HG03469 (cell line): ENCODE measurements around the gene CHD1L.
"Not testable (repeated sequence)": the region's sequence is repeated elsewhere in the genome, so short reads cannot be mapped to it uniquely, and the experiment has no call there.

ENCODE experiments used
- ATAC-seq: cut with Tn5 transposase; IDR thresholded peaks from one replicate; pipeline ENCODE4 v1.9.1; 2021; ENCODE audit warnings: mild to moderate bottlenecking, moderate library complexity, moderate number of reproducible peaks; ENCODE audit not compliant: unreplicated experiment

CHD1L gene

DNA sequence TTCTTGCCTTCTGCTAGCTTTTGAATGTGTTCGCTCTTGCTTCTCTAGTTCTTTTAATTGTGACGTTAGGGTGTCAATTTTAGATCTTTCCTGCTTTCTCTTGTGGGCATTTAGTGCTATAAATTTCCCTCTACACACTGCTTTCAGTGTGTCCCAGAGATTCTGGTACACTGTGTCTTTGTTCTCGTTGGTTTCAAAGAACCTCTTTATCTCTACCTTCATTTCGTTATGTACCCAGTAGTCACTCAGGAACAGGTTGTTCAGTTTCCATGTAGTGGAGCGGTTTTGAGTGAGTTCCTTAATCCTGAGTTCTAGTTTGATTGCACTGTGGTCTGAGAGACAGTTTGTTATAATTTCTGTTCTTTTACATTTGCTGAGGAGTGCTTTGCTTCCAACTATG, 11.5 kb upstream of the CHD1L start:
- ATAC-seq, result not testable (repeated sequence)

- not testable (repeated sequence) for ATAC-seq
These were observed 8.6 kb upstream of the CHD1L start for GRCh38 chr1:147233903-147234302.

- ATAC-seq, result no peak
These were observed 6.7 kb upstream of the CHD1L start for GRCh38 chr1:147235822-147236221.

DNA sequence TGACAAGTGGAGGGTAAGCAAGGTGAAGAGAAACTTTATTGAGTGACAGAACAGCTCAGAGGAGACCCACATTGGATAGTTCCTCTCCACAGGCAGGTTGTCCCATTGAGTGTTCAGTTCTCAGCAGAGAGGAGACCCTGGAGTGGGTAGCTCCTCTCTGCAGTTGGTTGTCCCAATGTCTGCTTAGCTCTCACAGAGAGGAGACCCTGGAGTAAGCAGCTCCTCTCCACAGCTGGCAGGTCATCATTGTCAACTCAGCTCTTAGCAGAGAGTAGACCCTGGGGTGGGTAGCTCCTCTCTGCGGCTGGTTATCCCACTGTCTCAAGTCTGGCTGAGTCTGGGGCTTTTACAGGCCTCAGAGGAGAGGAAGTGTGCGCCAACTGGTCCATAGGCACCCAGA, 6.0 kb upstream of the CHD1L start:
- no peak for ATAC-seq

- ATAC-seq, result no peak
These were observed 5.3 kb upstream of the CHD1L start for GRCh38 chr1:147236959-147237791.

- ATAC-seq, result no peak
These were observed 4.2 kb upstream of the CHD1L start for GRCh38 chr1:147238053-147238902.

DNA sequence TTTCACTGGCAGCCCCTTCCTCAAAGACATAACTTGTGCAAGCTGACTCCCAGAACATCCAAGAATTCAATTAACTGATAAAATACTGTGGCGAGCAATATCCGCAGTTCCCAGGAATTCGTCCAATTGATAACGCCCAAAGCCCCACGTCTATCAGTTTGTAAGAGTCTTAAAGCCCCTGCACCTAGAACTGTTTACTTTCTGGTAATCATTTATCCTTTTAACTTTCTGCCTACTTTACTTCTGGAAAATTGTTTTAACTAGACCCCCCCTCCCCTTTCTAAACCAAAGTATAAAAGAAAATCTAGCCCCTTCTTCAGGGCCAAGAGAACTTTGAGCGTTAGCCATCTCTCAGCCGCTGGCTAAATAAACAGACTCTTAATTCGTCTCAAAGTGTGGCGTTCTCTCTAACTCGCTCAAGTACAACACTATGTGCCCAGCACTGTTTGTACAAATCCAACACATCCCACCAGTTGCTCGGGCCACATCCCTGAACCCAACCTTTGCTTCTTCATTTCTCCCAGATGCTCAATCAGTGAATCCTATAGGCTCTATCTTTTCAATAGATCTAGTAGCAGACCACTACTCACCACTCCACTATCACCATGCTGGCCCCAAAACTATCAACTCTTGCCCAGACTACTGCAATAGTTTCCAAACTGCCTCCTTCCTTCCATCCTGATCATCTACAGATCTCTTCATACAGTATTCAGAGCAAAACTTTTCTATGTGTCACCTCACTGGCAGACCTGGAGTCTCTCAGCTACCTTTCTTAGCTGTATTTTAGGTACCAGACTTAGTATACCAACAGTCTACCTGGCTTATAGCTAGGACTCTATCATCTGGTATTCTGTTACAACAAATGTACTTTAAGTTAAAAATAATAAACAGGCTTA, 3.3 kb upstream of the CHD1L start:
- ATAC-seq, result no peak

GRCh38 chr1:147240131-147240721, 2.3 kb upstream of the CHD1L start:
- not testable (repeated sequence) for ATAC-seq

DNA sequence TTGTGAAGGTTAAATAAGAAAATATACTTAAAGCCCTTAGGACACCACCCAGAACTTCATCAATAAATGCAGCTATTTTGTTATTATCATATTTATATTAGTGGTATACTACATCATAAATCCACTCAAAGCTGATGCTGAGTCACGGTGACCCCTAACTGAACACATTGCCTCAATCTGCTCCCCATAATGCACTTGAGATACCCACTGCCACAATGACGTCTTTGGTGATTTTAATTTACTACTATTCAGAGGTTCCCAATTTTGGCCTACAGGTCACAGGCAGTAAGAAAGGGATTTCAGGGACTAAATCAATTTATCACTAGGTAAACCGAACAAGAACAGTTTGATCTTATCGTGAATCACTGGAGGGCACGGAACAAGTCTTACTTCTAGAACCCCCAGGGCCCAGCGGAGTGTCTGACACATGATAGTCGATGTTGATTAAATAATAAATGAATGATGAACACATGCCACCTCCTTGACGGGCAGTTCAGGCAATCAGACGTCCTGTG, 493 bp upstream of the CHD1L start:
- no peak for ATAC-seq

- no peak for ATAC-seq
These were observed 773 bp downstream of the CHD1L start for GRCh38 chr1:147243228-147243685.

- no peak for ATAC-seq
These were observed 1.4 kb downstream of the CHD1L start for GRCh38 chr1:147243841-147244240.

DNA sequence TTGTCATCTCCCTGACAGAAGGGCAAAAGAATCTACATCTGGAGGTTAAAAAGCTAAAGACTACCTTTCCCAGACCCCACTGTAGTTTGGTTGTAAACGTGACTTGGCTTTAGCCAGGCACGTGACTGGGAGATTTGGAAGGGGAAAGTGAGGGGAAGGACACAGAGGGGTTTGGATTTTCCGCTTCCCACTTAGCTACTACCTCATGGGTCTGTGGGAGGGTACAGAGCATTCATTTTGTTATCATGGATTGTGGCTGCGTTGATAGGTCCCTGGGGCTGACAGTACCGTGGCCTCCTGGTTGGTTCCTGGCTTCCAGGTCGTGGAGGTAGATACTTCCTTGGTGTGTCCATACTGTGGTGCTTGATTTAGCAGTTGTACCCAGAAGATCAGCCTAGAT, 2.6 kb downstream of the CHD1L start:
- no peak for ATAC-seq

DNA sequence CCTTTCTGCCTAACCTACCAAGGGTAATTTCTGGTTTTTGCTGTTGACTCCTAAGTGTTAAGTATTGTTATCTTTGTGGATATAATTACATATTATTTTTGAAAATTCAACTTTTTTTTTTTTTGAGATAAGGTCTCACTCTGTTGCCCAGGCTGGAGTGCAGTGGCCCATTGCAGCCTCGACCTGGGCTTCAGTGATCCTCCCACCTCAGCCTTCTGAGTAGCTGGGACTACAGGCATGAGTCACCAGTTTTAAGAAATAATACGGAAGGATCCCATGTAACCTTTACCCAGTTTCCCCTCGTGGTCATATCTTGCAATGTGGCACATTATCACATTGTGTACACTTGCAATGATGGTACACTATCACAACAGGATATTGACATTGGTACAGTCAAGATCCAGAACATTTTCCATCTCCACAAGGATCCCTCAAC, 3.1 kb downstream of the CHD1L start:
- ATAC-seq, result no peak

DNA sequence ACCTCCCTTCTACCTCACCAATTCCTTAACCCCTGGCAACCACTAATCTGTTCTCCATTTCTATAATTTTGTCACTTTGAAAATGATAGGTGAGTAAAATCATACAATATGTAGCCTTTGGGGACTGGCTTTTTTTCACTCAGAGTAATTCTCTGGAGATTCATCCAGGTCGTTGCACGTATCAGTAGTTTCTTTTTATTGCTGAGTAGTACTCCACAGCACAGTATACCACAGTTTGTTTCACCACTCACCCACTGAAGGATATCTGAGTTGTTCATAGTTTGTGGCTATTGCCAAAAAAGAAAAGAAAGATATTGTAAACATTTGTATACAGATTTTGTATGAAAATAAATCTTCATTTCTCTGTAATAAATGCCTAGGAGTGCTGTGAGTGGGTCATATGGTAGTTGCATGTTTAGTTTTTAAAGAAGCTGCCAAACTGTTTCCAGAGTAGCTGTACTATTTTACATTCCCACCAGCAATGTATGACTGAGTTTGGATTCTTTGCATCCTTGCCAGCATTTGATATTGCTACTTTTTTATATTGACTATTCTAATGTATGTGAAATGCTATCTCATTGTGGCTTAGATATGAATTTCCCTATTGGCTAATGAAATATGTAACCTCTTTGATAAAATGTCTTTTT, 3.7 kb downstream of the CHD1L start:
- no peak for ATAC-seq

- ATAC-seq, result no peak
These were observed 4.6 kb downstream of the CHD1L start for GRCh38 chr1:147246910-147247655.

DNA sequence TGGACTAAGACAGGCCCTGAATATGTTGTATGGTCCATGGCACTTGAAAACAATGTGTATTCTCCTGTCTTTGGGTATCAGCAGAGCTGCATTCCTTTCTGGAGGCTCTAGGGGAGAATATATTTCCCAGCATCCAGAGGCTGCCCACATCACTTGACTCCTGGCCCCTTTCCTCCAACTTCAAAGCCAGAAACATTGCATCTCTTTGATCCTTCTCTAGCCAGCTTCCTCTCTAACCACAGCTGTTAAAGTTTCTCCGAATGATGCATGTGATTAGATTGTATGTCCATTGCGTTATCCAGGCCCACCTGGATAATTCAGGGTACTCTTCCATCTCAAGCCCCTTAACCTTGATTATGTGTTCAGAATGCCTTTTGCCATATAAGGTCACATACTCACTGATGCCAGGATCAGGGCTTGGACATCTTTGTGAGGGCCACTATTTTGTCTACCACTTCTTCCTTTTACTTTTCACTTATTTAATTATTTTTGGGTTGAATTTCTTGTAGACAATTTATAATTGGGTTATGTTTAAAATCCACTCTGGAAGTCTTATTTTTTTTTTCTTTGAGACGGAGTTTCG, 5.3 kb downstream of the CHD1L start:
- ATAC-seq, result no peak

DNA sequence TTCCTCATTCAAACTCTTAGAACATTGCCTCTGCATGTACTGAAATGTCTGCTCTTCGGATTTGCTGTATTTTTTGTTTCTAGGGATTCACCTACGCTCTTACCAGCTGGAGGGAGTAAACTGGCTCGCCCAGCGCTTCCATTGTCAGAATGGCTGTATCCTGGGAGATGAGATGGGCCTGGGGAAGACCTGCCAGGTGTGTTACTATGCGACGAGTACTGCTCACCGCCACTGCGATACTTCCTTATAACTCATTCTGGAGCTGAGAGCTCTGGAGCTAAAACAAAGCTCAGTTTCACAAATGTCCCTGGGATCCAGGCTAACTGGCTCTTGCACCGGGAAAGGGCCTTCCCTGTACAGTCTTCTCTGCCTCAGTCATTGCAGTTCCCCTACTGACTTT, 10.1 kb downstream of the CHD1L start:
- ATAC-seq, result no peak

DNA sequence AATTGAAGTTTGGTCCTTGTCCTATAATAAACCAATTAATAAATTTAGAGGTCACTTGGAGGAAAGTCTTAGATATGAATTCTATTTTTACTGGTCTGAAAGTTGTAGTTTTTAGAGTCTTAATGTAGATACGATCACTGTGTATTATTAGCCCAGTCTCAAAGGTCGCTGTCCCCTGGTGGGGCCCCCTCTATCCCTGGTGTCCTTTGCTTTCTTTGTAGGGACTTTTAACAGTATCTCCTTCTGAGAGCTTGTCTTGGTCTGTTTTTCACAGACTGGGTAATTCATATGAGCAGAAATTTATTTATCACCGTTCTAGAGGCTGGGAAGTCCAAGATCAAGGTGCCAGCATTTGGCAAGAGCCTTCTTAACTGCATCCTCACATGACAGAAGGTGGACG, 18.5 kb downstream of the CHD1L start:
- no peak for ATAC-seq
